CD4-positive, alpha-beta T cell (primary cell): ENCODE measurements around the gene PTPRM. TPM values are rescaled to one million over a fixed set of nuclear protein-coding genes. Genes with fewer than 3 reads are reported as not detected.

ENCODE experiments used
- ATAC-seq: fragments of 200-7000 bp; cut with Tn5 transposase; one replicate; pipeline ENCODE4 v1.10.0; 2022; ENCODE audit warnings: mild to moderate bottlenecking; ENCODE audit not compliant: poor library complexity
- CTCF ChIA-PET: fragments of 350-600 bp; sonication (Branson Sonifier 250); formaldehyde crosslinking; loops from one replicate; lab custom pipeline; 2021; ENCODE audit warnings: antibody characterized with exemption, inconsistent platforms; lab: Charles Lee
- POLR2A ChIA-PET: fragments of 350-600 bp; sonication (Branson Sonifier 250); formaldehyde crosslinking; loops from one replicate; lab custom pipeline; 2021; ENCODE audit warnings: antibody characterized with exemption, inconsistent platforms; lab: Charles Lee
- DNase-seq, 14 experiments: peaks; one replicate each; pipeline ENCODE4 v3.0.0-alpha.2; 2013 to 2020; ENCODE audit warnings: mixed read lengths in 2 of 14
- H3K27ac ChIP-seq, 2 donors: one replicate each; pipeline versions ENCODE4 v1.5.1 to v1.7.0; 2013; ENCODE audit warnings: low read length in 2 of 2, low read depth in 1 of 2, mild to moderate bottlenecking in 1 of 2
- H3K27me3 ChIP-seq, 2 experiments: 1 replicate in 1 of 2; 2 replicates in 1 of 2; pipeline versions ENCODE4 v1.6.1 to v1.7.0; 2013; ENCODE audit warnings: low read length in 2 of 2, control low read depth in 1 of 2, mild to moderate bottlenecking in 1 of 2, moderate library complexity in 1 of 2; ENCODE audit not compliant: insufficient read depth in 2 of 2, control insufficient read depth in 1 of 2
- H3K36me3 ChIP-seq: one replicate; pipeline ENCODE4 v1.6.1; 2013; ENCODE audit warnings: low read length, control low read depth; ENCODE audit not compliant: insufficient read depth
- H3K4me1 ChIP-seq: one replicate; pipeline ENCODE4 v1.6.1; 2013; ENCODE audit warnings: low read length, control low read depth; ENCODE audit not compliant: insufficient read depth
- H3K4me3 ChIP-seq: one replicate; pipeline ENCODE4 v1.5.1; 2013; ENCODE audit warnings: mild to moderate bottlenecking, low read length, moderate library complexity
- H3K9me3 ChIP-seq, 2 experiments: 1 replicate in 1 of 2; 2 replicates in 1 of 2; pipeline versions ENCODE4 v1.6.1 to v1.7.0; 2013; ENCODE audit warnings: low read length in 2 of 2, mild to moderate bottlenecking in 2 of 2, control low read depth in 1 of 2, moderate library complexity in 1 of 2; ENCODE audit not compliant: control insufficient read depth in 1 of 2, insufficient read depth in 1 of 2
- H3K27ac Mint-ChIP-seq: one replicate; pipeline ENCODE4 v1.8.0; 2020; ENCODE audit warnings: mixed read lengths
- H3K27me3 Mint-ChIP-seq: one replicate; pipeline ENCODE4 v1.8.0; 2021; ENCODE audit warnings: mixed read lengths
- H3K36me3 Mint-ChIP-seq: one replicate; pipeline ENCODE4 v1.8.0; 2021; ENCODE audit warnings: low read depth, mixed read lengths
- H3K4me1 Mint-ChIP-seq: one replicate; pipeline ENCODE4 v1.8.0; 2021; ENCODE audit warnings: low read depth, mixed read lengths
- H3K4me3 Mint-ChIP-seq: one replicate; pipeline ENCODE4 v1.8.0; 2020; ENCODE audit warnings: mild to moderate bottlenecking, mixed read lengths
- H3K9me3 Mint-ChIP-seq: one replicate; pipeline ENCODE4 v1.8.0; 2020; ENCODE audit warnings: mixed read lengths
- CTCF ChIP-seq: fragments of 200-600 bp; IDR thresholded peaks from one replicate; pipeline ENCODE4 v1.8.0; 2022; ENCODE audit warnings: antibody characterized with exemption, mild to moderate bottlenecking
- intact Hi-C, 2 experiments: fragments of 100-400 bp; cut with DNase I in 1 of 2; cut with micrococcal nuclease in 1 of 2; formaldehyde crosslinking; loops; one replicate each; pipeline versions ENCODE4 v1.15.1 to v1.9.0; 2023 to 2025; cut with DNase I, micrococcal nuclease
- total RNA-seq, 174 experiments: library from RNA in 2 of 174; stranded (reverse) in 2 of 174; gene quantifications; one replicate each; pipeline ENCODE4 v1.2.3 and lab custom pipeline; 2021 to 2026

PTPRM gene
- total RNA-seq, 2 experiments from 2014 or later, result 21.7 to 21.9 TPM

GRCh38 chr18:7839548-7839947, 272.4 kb downstream of the PTPRM start:
- Mint-ChIP-seq H3K27me3 (no peaks in the 10 kb centered on the region), H3K9me3 (peaks cover under 1% of the 10 kb centered on the region), H3K4me1 (no peaks in the 10 kb centered on the region), H3K36me3 (no peaks in the 10 kb centered on the region), H3K4me3 (no peak overlapping the region), H3K27ac (no peak overlapping the region)
- no peak overlapping the region for H3K27ac ChIP-seq
- H3K27me3 ChIP-seq, result no peaks in the 10 kb centered on the region
- H3K4me3 ChIP-seq, result no peak overlapping the region
- CTCF ChIA-PET, result no interaction called here
- ATAC-seq (no peak), DNase-seq (no peak)
- intact Hi-C loops, result no loop called here
- no peak for TF ChIP-seq CTCF
- H3K9me3 ChIP-seq, result peaks cover 2 to 12% of the 10 kb centered on the region in 2 experiments
- no peaks in the 10 kb centered on the region for H3K36me3 ChIP-seq
- no peaks in the 10 kb centered on the region for H3K4me1 ChIP-seq
- POLR2A ChIA-PET, result no interaction called here

- H3K36me3 Mint-ChIP-seq, result no peaks in the 10 kb centered on the region
- Histone ChIP-seq H3K27me3 (no peaks in the 10 kb centered on the region), H3K27ac (no peak overlapping the region), H3K4me3 (no peak overlapping the region), H3K36me3 (no peaks in the 10 kb centered on the region), H3K9me3 (peaks cover 8 to 12% of the 10 kb centered on the region in 2 experiments), H3K4me1 (no peaks in the 10 kb centered on the region)
- intact Hi-C loops, result no loop called here
- ATAC-seq (no peak), DNase-seq (no peak)
- H3K27me3 Mint-ChIP-seq, result no peaks in the 10 kb centered on the region
- H3K9me3 Mint-ChIP-seq, result peaks cover 5% of the 10 kb centered on the region
- H3K4me1 Mint-ChIP-seq, result no peaks in the 10 kb centered on the region
- H3K4me3 Mint-ChIP-seq, result no peak overlapping the region
- no peak for TF ChIP-seq CTCF
- ChIA-PET CTCF (no interaction called here), POLR2A (no interaction called here)
- H3K27ac Mint-ChIP-seq, result no peak overlapping the region
Measured at GRCh38 chr18:7840411-7840810, 273.3 kb downstream of the PTPRM start.

GRCh38 chr18:7844017-7844416, 276.9 kb downstream of the PTPRM start:
- Histone ChIP-seq H3K4me3 (no peak overlapping the region), H3K27ac (no peak overlapping the region), H3K9me3 (peaks cover 8 to 10% of the 10 kb centered on the region in 2 experiments), H3K4me1 (no peaks in the 10 kb centered on the region), H3K27me3 (no peaks in the 10 kb centered on the region), H3K36me3 (no peaks in the 10 kb centered on the region)
- TF ChIP-seq CTCF, result no peak
- POLR2A ChIA-PET, result no interaction called here
- DNase-seq (no peak), ATAC-seq (no peak)
- Mint-ChIP-seq H3K9me3 (peaks cover 5% of the 10 kb centered on the region), H3K4me3 (no peak overlapping the region), H3K27me3 (no peaks in the 10 kb centered on the region), H3K36me3 (no peaks in the 10 kb centered on the region), H3K4me1 (no peaks in the 10 kb centered on the region), H3K27ac (no peak overlapping the region)
- CTCF ChIA-PET, result no interaction called here
- intact Hi-C loops, result no loop called here
